ENCODE results near the gene DARS1.
A peak's percentile ranks its signal among the peaks of the same experiment; 100 is the strongest.
"Not testable (repeated sequence)": the region's sequence is repeated elsewhere in the genome, so short reads cannot be mapped to it uniquely, and the experiment has no call there.

The DARS1 gene

GRCh38 chr2:135991861-135992260 is 6.4 kb upstream of the DARS1 start:
- no peak for DNase-seq (ENCODE audit: low read depth)
- no peak overlapping the region for H3K4me3 ChIP-seq (ENCODE audit: low read depth, low read length)

DNA sequence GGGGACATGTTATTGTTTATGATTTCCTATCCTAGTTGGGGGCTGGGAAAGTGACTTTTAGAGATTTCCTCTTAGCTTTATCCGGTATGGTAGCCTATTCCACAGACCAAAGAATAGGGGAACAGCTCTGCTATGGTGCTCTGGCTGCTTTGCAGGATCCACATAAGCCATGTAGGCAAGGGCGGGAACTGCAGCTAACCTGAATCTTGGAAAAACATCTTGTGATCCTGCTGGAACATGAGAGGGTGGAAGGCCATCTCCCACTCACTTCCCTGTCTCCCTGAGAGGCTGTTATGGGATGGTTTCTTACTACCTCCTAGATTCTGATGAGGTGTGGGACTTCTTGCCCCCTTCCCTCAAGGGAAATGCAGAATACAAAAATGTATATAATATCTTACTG is 2.0 kb upstream of the DARS1 start:
- H3K4me3 ChIP-seq (ENCODE audit: low read depth, low read length), result no peak overlapping the region
- DNase-seq (ENCODE audit: low read depth), result no peak

DNA sequence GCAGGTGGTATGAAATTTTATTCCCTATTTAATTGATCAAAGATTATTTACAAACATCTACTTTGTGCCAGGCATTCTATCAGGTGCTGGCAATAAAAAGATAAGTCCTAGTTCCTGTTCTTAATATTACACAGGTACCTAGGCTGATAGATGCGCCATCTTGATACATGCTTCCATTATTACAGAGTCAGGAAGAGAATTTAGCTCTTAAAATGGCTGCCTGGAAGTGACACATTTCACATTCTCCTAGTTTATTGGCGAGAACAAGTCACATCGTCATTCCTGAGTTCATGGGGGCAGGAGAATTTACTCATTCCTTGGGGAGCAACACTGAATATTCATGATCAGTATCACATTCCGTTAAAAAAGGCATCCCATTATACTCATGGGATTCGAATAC is 1.1 kb upstream of the DARS1 start:
- no peak for DNase-seq (ENCODE audit: low read depth)
- no peak overlapping the region for H3K4me3 ChIP-seq (ENCODE audit: low read depth, low read length)

DNA sequence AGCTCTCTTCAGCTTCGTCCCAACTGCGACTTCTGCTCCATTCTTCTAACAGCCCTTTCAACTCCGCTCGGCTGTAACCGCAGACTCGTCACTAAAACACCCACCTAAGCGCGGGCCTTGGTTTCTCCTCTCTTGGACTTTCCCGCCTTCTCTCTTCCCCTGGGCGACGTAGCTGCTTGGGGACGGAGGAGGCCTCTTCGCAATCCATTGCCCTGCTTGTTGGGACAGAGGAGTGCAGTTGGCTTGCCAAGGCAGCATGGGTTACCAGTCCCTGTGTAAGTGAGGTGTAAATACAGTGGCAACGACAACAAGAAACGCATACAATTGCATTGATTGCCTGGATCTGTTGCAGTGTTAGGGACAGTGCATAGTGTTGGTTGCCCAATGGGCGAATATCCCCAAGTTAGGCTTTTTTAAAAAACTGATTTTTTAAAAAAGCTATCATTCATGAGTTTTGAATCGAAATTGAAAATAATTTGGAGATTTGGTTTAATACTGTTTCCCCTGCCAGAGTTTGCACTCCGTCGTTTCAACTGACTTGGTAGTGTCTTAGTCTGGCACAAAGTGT is 484 bp upstream of the DARS1 start:
- peak overlapping the region; percentile 77 for H3K4me3 ChIP-seq (ENCODE audit: low read depth, low read length)
- no peak for DNase-seq (ENCODE audit: low read depth)

DNA sequence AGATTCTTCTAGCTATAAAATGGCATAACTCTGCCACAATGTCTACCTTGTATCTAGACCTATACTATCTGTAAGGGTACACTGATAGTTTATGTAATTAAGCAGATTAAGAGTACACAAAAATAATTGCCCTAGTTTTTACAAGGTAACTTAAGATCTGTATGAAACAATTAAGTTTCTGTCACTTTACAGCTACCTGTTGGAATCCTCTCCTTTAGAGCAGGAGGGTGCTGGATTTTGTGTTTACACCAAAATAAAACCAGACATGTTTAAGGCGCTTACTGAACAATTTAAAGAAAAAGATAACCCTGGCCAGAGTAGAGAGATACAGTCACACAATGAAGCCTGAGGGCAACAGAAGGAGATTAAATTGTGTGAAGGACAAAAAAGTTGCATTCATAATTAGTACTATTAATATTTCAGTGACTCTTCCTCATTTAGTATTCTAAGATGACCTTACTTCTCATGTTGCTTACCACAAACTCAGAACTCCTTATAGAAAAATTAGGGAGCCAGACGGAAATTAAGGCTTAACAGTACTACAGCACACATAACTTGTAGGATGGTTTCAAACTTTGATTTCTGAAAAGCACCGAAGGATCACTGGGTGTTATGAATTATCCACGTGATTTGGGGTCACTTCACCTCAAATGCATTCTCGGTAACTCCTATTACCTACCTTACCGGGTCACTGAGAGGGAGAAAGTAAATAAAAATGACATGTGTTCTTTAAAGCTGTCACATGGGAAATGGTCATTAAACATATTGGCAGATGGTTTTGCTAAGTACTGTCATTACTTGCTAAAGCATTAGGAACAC is 1.0 kb downstream of the DARS1 start:
- peak overlapping the region; percentile 77 for H3K4me3 ChIP-seq (ENCODE audit: low read depth, low read length)
- DNase-seq (ENCODE audit: low read depth), result no peak

DNA sequence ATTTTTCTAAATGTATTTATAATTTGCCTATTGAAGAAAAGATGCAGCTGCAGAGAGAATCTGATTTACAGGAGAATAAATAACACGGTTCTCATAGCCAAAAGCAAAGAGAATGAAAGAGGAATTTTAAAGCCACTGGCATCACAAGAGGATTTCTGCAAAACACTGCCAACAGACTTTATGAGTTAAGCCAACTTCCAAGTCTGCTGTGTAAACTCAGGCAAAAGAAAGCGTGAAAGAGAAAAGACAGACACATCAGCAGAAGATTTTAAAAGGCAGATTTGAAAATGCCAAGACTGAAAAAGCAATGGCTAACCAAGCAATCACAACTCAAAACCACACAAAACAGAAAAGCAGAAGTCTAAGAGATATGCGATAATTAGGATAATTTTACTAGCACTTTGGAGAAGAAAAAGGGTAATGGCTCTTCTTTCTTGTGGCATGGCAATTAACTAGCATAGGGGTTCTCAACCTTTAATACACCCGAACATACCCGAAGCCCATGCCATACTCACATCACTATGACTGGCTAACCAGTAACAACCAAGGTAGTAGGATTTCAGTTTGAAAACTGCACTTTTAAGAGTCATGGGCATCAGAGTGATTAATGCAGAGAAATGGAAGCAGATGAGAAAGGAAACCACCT is 4.9 kb downstream of the DARS1 start:
- no peak overlapping the region for H3K4me3 ChIP-seq (ENCODE audit: low read depth, low read length)
- no peak for DNase-seq (ENCODE audit: low read depth)

GRCh38 chr2:135975702-135976101 is 9.7 kb downstream of the DARS1 start:
- H3K4me3 ChIP-seq (ENCODE audit: low read depth, low read length), result no peak overlapping the region
- DNase-seq (ENCODE audit: low read depth), result no peak

GRCh38 chr2:135974036-135974435 is 11.4 kb downstream of the DARS1 start:
- DNase-seq (ENCODE audit: low read depth), result no peak

GRCh38 chr2:135969655-135970387 is 15.6 kb downstream of the DARS1 start:
- DNase-seq (ENCODE audit: low read depth), result no peak
- no peak overlapping the region for H3K4me3 ChIP-seq (ENCODE audit: low read depth, low read length)

More at GRCh38 chr2:135974036-135974435, 11.4 kb downstream of the DARS1 start:
- H3K4me3 ChIP-seq (ENCODE audit: low read depth, low read length), result no peak overlapping the region

GRCh38 chr2:135965756-135966155 is 19.7 kb downstream of the DARS1 start:
- no peak for DNase-seq (ENCODE audit: low read depth)
- H3K4me3 ChIP-seq (ENCODE audit: low read depth, low read length), result no peak overlapping the region

DNA sequence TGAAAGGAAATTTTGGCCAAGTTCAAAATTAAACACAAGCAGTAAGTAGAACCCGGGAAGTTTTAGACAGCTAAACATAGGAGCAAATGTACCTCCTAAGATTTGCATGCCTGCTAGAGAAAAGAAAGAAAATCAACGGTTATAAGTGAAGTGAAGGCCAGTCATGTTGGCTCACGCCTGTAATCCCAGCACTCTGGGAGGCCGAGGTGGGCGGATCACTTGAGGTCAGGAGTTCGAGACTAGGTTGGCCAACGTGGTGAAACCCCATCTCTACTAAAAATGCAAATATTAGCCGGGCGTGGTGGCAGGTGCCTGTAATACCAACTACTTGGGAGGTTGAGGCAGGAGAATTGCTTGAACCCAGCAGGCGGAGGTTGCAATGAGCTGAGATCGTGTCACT is 21.0 kb downstream of the DARS1 start:
- not testable (repeated sequence) for H3K4me3 ChIP-seq (ENCODE audit: low read depth, low read length); DNase-seq (ENCODE audit: low read depth)

GRCh38 chr2:135963841-135964240 is 21.6 kb downstream of the DARS1 start:
- no peak overlapping the region for H3K4me3 ChIP-seq (ENCODE audit: low read depth, low read length)
- DNase-seq (ENCODE audit: low read depth), result no peak

- no peak overlapping the region for H3K4me3 ChIP-seq (ENCODE audit: low read depth, low read length)
- no peak for DNase-seq (ENCODE audit: low read depth)
These were observed 22.9 kb downstream of the DARS1 start for GRCh38 chr2:135962366-135963123.

DNA sequence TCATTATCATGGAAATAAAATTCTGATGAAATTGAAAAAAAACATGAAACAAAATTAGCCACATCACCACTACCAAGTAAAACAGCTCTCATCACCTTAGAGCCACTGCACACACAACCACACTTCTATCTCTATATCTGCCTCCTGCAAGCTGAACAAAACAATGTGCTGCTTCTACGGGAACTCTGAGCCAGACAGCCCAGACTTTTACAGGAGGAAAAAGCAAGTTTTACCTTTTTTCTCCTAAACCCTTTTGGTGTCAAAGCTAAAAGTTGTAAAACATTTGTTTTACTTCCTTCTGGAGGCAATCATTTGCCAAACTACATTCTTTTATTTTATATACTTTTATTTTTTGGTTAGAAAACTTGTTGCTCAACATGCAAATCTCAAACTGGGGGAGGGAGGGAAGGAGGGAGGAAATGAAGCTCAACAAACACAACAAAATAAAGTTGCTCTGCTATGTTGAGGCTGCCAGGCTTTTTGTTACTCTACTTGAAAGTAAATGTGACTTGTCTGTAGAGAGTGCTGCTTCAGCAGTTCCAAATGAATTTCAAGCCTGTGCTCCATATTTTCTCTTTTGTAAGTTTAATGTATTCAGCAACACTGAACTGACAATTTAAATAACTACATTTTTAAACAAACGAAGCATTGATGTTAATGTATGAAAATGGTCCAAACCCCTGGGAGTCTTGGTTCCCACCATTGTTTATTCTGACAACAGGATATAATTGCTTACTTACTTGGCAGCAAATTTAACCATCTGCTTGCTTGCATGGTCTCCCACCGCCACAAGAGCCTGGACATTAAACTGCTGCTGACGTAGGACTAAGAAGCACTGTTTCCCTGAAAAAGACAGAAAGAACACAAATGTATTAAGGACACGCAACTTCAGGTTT is 24.5 kb downstream of the DARS1 start:
- no peak for DNase-seq (ENCODE audit: low read depth)

DNA sequence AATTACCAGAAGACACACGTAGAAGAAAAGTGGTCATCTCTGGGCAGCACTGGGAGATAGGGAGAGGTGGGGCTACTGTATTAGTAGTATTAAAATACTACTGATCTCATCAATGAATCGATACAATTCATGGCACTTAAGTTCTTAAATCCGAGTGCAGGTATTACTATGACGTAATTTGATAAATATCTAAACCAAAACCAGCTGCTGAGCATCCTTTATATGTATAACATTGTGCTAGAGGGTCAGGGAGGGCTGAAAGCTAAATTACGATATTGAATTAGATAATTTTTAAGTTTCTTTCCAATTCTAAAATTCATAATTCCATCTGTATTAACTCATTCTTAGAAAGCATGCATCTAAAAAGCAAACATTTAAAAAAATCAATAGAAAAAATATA is 25.3 kb downstream of the DARS1 start:
- H3K4me3 ChIP-seq (ENCODE audit: low read depth, low read length), result no peak overlapping the region
- DNase-seq (ENCODE audit: low read depth), result no peak

More for the DNA sequence above, 24.5 kb downstream of the DARS1 start:
- no peak overlapping the region for H3K4me3 ChIP-seq (ENCODE audit: low read depth, low read length)

DNA sequence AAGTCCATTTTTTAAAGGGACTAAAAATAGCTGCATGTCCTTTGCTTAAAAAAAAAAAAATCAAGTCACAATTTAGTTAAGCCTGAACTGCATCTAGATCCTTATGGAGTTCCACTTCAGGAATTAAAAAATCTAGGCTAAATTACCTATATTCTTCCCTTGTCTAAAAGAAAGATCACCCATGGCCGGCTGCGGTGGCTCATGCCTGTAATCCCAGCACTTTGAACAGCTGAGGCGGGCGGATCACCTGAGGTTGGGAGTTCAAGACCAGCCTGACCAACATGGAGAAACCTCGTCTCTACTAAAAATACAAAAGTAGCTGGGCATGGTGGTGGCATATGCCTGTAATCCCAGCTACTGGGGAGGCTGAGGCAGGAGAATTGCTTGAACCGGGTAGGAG is 26.5 kb downstream of the DARS1 start:
- DNase-seq (ENCODE audit: low read depth); H3K4me3 ChIP-seq (ENCODE audit: low read depth, low read length): not testable (repeated sequence)

DNA sequence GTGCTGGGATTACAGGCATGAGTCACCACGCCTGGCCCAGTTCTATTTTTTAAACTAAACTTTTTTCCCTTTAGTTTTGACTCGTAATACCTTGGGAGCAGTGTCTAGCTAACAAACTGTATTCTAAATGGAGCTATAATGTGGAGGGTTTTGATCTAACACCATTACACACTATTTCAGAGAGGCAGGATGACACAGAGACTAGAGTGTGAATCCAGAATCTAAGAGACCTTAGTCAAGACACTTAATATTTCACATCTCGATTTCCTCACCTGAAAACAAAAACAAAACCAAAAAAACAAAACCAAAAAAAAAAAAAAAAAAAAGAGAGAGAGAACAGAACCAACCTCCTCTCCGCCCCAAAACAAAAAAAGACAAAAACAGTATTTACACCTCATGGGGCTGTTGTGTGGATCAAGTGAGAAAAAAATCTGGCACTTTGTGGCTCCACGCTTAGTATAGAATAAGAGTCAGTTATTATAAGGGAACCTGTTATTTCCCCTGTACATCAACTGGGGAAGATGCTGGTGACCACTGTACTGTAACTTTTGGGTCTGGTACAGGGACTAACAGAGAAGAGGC is 31.3 kb downstream of the DARS1 start:
- H3K4me3 ChIP-seq (ENCODE audit: low read depth, low read length), result no peak overlapping the region
- DNase-seq (ENCODE audit: low read depth), result no peak

GRCh38 chr2:135952891-135953290 is 32.5 kb downstream of the DARS1 start:
- H3K4me3 ChIP-seq (ENCODE audit: low read depth, low read length), result no peak overlapping the region
- no peak for DNase-seq (ENCODE audit: low read depth)

All from skeletal muscle cell (primary cell).